HCT116 (cell line): ENCODE data around the gene CA10. TPM values are rescaled to one million over a fixed set of nuclear protein-coding genes. Genes with fewer than 3 reads are reported as not detected.

Source experiments
- ATAC-seq: fragments of 200-7000 bp; cut with Tn5 transposase; 2 replicates; pipeline ENCODE4 v1.9.1; 2020; ENCODE audit warnings: mild to moderate bottlenecking, moderate library complexity
- BruUV-seq: library from RNA; stranded (reverse); fragments of 400-500 nt; replicated peaks from 2 replicates; lab custom pipeline; 2021; lab: Mats Ljungman, UMichigan
- CTCF ChIA-PET: fragments of 300-600 bp; sonication (Branson Sonifier 250); formaldehyde crosslinking; loops from one replicate; lab custom pipeline; 2021; ENCODE audit warnings: antibody characterized with exemption; lab: Charles Lee
- POLR2A ChIA-PET: fragments of 300-600, 350-600 bp; sonication (Branson Sonifier 250); formaldehyde crosslinking; loops from one replicate; lab custom pipeline; 2021; ENCODE audit warnings: antibody characterized with exemption; lab: Charles Lee
- RAD21 ChIA-PET, 2 experiments: fragments of 300-600 bp; sonication (Branson Sonifier 250); formaldehyde crosslinking; loops; one replicate each; lab custom pipeline; 2023; ENCODE audit warnings: low total read pairs in 2 of 2; ENCODE audit not compliant: uncharacterized antibody in 2 of 2, unreplicated experiment in 2 of 2, low non-redundant PET in 1 of 2; lab: Charles Lee
- DNase-seq: peaks from one replicate; pipeline ENCODE4 v3.0.0-alpha.2; 2010; ENCODE audit warnings: low read depth, low spot score
- H2AFZ ChIP-seq: fragments of 200-600 bp; shearing (Covaris generic), sonication (generic); 2 replicates; pipeline ENCODE4 v1.6.1; 2017; ENCODE audit warnings: low read depth, mixed run types, mixed read lengths, antibody characterized with exemption, low read length; ENCODE audit not compliant: poor library complexity, severe bottlenecking
- H3K27ac ChIP-seq: 2 replicates; pipeline ENCODE4 v1.5.1; 2012; ENCODE audit warnings: low read depth, low read length
- H3K27me3 ChIP-seq: fragments of 200-600 bp; sonication (generic); 2 replicates; pipeline ENCODE4 v1.6.1; 2016; ENCODE audit warnings: mixed run types, low read length, mixed read lengths; ENCODE audit not compliant: insufficient read depth
- H3K36me3 ChIP-seq, 2 experiments: fragments of 200-500 bp in 1 of 2; fragments of 200-600 bp in 1 of 2; sonication (Bioruptor generic) in 1 of 2; sonication (generic) in 1 of 2; 2 replicates each; pipeline versions ENCODE4 v1.5.1 to v1.6.1; 2014 to 2016; ENCODE audit warnings: low read length in 2 of 2, inconsistent platforms in 1 of 2, mixed read lengths in 1 of 2, mixed run types in 1 of 2; ENCODE audit not compliant: insufficient read depth in 2 of 2, control insufficient read depth in 1 of 2
- H3K4me1 ChIP-seq, 2 experiments: fragments of 200-600 bp in 1 of 2; sonication (generic) in 1 of 2; 2 replicates each; pipeline versions ENCODE4 v1.5.1 to v1.6.1; 2012 to 2017; ENCODE audit warnings: low read length in 2 of 2, inconsistent platforms in 1 of 2, mild to moderate bottlenecking in 1 of 2, mixed read lengths in 1 of 2, mixed run types in 1 of 2, moderate library complexity in 1 of 2; ENCODE audit not compliant: insufficient read depth in 2 of 2, control insufficient read depth in 1 of 2
- H3K4me2 ChIP-seq: fragments of 200-600 bp; sonication (generic); 2 replicates; pipeline ENCODE4 v1.6.1; 2017; ENCODE audit warnings: mixed run types, low read length, mixed read lengths
- H3K4me3 ChIP-seq, 2 experiments: fragments of 200-600 bp in 1 of 2; sonication (generic) in 1 of 2; replicated peaks in 1 of 2; 2 replicates each; pipeline ENCODE4 v1.5.1; 2011 to 2016; ENCODE audit warnings: low read length in 2 of 2, control low read depth in 1 of 2, low read depth in 1 of 2, mild to moderate bottlenecking in 1 of 2, mixed read lengths in 1 of 2, mixed run types in 1 of 2
- H3K79me2 ChIP-seq: fragments of 200-600 bp; sonication (generic); 2 replicates; pipeline ENCODE4 v1.6.1; 2017; ENCODE audit warnings: mild to moderate bottlenecking, mixed run types, low read length, moderate library complexity, mixed read lengths; ENCODE audit not compliant: insufficient read depth
- H3K9ac ChIP-seq: fragments of 200-600 bp; sonication (generic); 2 replicates; pipeline ENCODE4 v1.6.1; 2016; ENCODE audit warnings: low read length, mixed read lengths
- H3K9me2 ChIP-seq: fragments of 200-600 bp; sonication (generic), shearing (Covaris generic); 2 replicates; pipeline ENCODE4 v1.6.1; 2017; ENCODE audit warnings: mixed run types, mild to moderate bottlenecking, moderate library complexity; ENCODE audit not compliant: insufficient read depth
- H3K9me3 ChIP-seq, 2 experiments: fragments of 200-500 bp in 1 of 2; fragments of 200-600 bp in 1 of 2; sonication (Bioruptor generic) in 1 of 2; sonication (generic) in 1 of 2; 2 replicates each; pipeline ENCODE4 v1.6.1; 2014 to 2017; ENCODE audit warnings: low read length in 2 of 2, mixed read lengths in 2 of 2, inconsistent platforms in 1 of 2, low read depth in 1 of 2, mild to moderate bottlenecking in 1 of 2, mixed run types in 1 of 2, moderate library complexity in 1 of 2; ENCODE audit not compliant: control insufficient read depth in 1 of 2, insufficient read depth in 1 of 2
- H4K20me1 ChIP-seq: fragments of 200-600 bp; sonication (generic), shearing (Covaris generic); 2 replicates; pipeline ENCODE4 v1.6.1; 2017; ENCODE audit warnings: mixed run types, mild to moderate bottlenecking, moderate library complexity; ENCODE audit not compliant: insufficient read depth
- CEBPB ChIP-seq: IDR thresholded peaks from 2 replicates; pipeline ENCODE4 v1.6.1; 2012; ENCODE audit warnings: low read depth
- FOSL1 ChIP-seq: IDR thresholded peaks from 2 replicates; pipeline ENCODE4 v1.6.1; 2012; ENCODE audit warnings: low read depth
- JUND ChIP-seq: IDR thresholded peaks from 2 replicates; pipeline ENCODE4 v1.6.1; 2012
- POLR2A ChIP-seq: IDR thresholded peaks from 2 replicates; pipeline ENCODE4 v1.7.0; 2011; ENCODE audit warnings: borderline replicate concordance; ENCODE audit not compliant: insufficient read depth, insufficient read length; ENCODE audit errors: extremely low read depth
- POLR2AphosphoS5 ChIP-seq: IDR thresholded peaks from 2 replicates; pipeline ENCODE4 v1.6.1; 2011; ENCODE audit warnings: mild to moderate bottlenecking, low read depth, low read length, moderate library complexity
- RAD21 ChIP-seq: IDR thresholded peaks from 2 replicates; pipeline ENCODE4 v1.6.1; 2012; ENCODE audit warnings: low read depth, mild to moderate bottlenecking
- SRF ChIP-seq: IDR thresholded peaks from 2 replicates; pipeline ENCODE4 v1.6.1; 2012; ENCODE audit warnings: low read depth
- ZFX ChIP-seq: fragments of 450-650 bp; IDR thresholded peaks from 2 replicates; pipeline ENCODE4 v1.6.1; 2017
- intact Hi-C: fragments of 100-400 bp; cut with micrococcal nuclease; formaldehyde crosslinking; loops from 2 replicates; pipeline ENCODE4 v1.10.0; 2022
- total RNA-seq: library from RNA; stranded (reverse); gene quantifications from one replicate; pipeline ENCODE4 v1.2.1, GENCODE V29; 2021; ENCODE audit not compliant: unreplicated experiment
- TF ChIP-seq, protein P1 (sequence below): IDR thresholded peaks from 2 replicates; pipeline ENCODE4 v1.6.1; 2012; ENCODE audit warnings: low read depth
- TF ChIP-seq, protein P2 (sequence below), 3 experiments: fragments of 200-600 bp in 1 of 3; sonication (generic) in 1 of 3; IDR thresholded peaks in 2 of 3; conservative IDR thresholded peaks in 1 of 3; 2 replicates each; pipeline ENCODE4 v1.5.1; 2012 to 2017; ENCODE audit warnings: low read depth in 2 of 3, low read length in 2 of 3, antibody characterized with exemption in 1 of 3, borderline replicate concordance in 1 of 3, control low read depth in 1 of 3, mild to moderate bottlenecking in 1 of 3, mixed read lengths in 1 of 3, mixed run types in 1 of 3, moderate library complexity in 1 of 3; ENCODE audit not compliant: insufficient read depth in 1 of 3
- TF ChIP-seq, protein P3 (sequence below): IDR thresholded peaks from 2 replicates; pipeline ENCODE4 v1.6.1; 2012

Gene CA10
- total RNA-seq, 1 experiment from 2014 or later: not detected

DNA sequence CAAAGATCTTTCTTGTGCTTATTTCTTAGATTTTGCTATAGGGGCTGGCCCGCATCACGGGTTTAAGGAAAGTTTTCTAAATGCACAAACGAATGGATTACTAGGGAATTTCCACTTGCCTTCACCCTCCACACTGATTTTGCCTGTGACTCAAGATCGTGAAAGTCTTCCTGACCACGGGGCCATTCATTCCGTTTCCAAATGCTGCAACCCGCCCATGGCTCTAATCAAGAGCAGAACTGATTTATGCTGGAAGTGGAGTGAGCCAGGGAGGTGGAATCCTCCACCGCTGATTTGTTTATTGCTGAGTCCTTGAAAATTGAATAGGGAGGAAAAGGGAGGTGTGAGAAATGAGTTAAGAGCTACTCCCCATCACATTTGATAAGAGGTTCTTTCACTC lies 52.4 kb downstream of the CA10 start:
- CTCF ChIA-PET: interaction anchor here (1.0 to 1.9 kb wide), 4 partner anchors 342 to 807 kb away, joined by 4 to 11 read pairs (median 5); no protein-coding TSS in a partner anchor
- no peak for TF ChIP-seq FOSL1
- TF ChIP-seq, protein P1, sequence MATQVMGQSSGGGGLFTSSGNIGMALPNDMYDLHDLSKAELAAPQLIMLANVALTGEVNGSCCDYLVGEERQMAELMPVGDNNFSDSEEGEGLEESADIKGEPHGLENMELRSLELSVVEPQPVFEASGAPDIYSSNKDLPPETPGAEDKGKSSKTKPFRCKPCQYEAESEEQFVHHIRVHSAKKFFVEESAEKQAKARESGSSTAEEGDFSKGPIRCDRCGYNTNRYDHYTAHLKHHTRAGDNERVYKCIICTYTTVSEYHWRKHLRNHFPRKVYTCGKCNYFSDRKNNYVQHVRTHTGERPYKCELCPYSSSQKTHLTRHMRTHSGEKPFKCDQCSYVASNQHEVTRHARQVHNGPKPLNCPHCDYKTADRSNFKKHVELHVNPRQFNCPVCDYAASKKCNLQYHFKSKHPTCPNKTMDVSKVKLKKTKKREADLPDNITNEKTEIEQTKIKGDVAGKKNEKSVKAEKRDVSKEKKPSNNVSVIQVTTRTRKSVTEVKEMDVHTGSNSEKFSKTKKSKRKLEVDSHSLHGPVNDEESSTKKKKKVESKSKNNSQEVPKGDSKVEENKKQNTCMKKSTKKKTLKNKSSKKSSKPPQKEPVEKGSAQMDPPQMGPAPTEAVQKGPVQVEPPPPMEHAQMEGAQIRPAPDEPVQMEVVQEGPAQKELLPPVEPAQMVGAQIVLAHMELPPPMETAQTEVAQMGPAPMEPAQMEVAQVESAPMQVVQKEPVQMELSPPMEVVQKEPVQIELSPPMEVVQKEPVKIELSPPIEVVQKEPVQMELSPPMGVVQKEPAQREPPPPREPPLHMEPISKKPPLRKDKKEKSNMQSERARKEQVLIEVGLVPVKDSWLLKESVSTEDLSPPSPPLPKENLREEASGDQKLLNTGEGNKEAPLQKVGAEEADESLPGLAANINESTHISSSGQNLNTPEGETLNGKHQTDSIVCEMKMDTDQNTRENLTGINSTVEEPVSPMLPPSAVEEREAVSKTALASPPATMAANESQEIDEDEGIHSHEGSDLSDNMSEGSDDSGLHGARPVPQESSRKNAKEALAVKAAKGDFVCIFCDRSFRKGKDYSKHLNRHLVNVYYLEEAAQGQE: no peak
- no peak for TF ChIP-seq POLR2A
- no peak for TF ChIP-seq POLR2AphosphoS5
- TF ChIP-seq SRF: no peak
- TF ChIP-seq, protein P2, sequence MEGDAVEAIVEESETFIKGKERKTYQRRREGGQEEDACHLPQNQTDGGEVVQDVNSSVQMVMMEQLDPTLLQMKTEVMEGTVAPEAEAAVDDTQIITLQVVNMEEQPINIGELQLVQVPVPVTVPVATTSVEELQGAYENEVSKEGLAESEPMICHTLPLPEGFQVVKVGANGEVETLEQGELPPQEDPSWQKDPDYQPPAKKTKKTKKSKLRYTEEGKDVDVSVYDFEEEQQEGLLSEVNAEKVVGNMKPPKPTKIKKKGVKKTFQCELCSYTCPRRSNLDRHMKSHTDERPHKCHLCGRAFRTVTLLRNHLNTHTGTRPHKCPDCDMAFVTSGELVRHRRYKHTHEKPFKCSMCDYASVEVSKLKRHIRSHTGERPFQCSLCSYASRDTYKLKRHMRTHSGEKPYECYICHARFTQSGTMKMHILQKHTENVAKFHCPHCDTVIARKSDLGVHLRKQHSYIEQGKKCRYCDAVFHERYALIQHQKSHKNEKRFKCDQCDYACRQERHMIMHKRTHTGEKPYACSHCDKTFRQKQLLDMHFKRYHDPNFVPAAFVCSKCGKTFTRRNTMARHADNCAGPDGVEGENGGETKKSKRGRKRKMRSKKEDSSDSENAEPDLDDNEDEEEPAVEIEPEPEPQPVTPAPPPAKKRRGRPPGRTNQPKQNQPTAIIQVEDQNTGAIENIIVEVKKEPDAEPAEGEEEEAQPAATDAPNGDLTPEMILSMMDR (IDR thresholded peaks at IDR 0.05 in 2 of 3, conservative IDR thresholded peaks at IDR 0.05 in 1 of 3; ENCODE audit: borderline replicate concordance in 1 of 3, insufficient read depth in 1 of 3, low read depth in 2 of 3, low read length in 2 of 3): no peak
- TF ChIP-seq JUND: no peak
- no peak for TF ChIP-seq RAD21
- TF ChIP-seq ZFX: no peak
- TF ChIP-seq, protein P3, sequence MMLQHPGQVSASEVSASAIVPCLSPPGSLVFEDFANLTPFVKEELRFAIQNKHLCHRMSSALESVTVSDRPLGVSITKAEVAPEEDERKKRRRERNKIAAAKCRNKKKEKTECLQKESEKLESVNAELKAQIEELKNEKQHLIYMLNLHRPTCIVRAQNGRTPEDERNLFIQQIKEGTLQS: no peak
- no peak for TF ChIP-seq CEBPB
- DNase-seq (no peak), ATAC-seq (no peak)
- Histone ChIP-seq H3K79me2 (no peaks in the 10 kb centered on the region), H3K4me3 (no peak overlapping the region), H3K4me1 (no peaks in the 10 kb centered on the region), H3K4me2 (no peak overlapping the region), H3K9ac (no peak overlapping the region), H3K9me2 (no peaks in the 10 kb centered on the region), H2AFZ (no peak overlapping the region), H3K27me3 (no peaks in the 10 kb centered on the region), H3K27ac (no peak overlapping the region), H3K36me3 (no peaks in the 10 kb centered on the region), H4K20me1 (no peaks in the 10 kb centered on the region), H3K9me3 (peaks cover 0 to 5% of the 10 kb centered on the region in 2 experiments; a peak in 2 of 4 replicates)
- no TSS peak for BruUV-seq
- intact Hi-C loops: loop anchor here (1.0 to 5.0 kb wide), 2 partner anchors 342 to 734 kb away; no protein-coding TSS in a partner anchor
- POLR2A ChIA-PET: no interaction called here
- RAD21 ChIA-PET: interaction anchor here in 1 of 2 experiments (1.4 kb wide), 1 partner anchor 342 kb away, joined by 4 read pairs; no protein-coding TSS in a partner anchor
